ENCODE measurements around the gene HDC.

GRCh38 chr15:50238255-50238654 lies 27.3 kb downstream of the HDC start:
- no peak for TF ChIP-seq POLR2AphosphoS5 (IDR thresholded peaks at IDR 0.05)
- no peak for TF ChIP-seq CTCF (IDR thresholded peaks at IDR 0.05)
- TF ChIP-seq POLR2A (IDR thresholded peaks at IDR 0.05) = no peak
- no peak for TF ChIP-seq EP300 (IDR thresholded peaks at IDR 0.05)

Data from upper lobe of left lung (tissue), 4 donors.